Mesendoderm (in vitro differentiated cells): ENCODE data around the gene TCEAL2. TPM values are rescaled to one million over a fixed set of nuclear protein-coding genes. Genes with fewer than 3 reads are reported as not detected.
A peak's percentile ranks its signal among the peaks of the same experiment; 100 is the strongest.
"Not testable (repeated sequence)": the region's sequence is repeated elsewhere in the genome, so short reads cannot be mapped to it uniquely, and the experiment has no call there.

Experiments used
- DNase-seq: peaks from one replicate; pipeline ENCODE4 v3.0.0; 2013
- H2AK5ac ChIP-seq: 2 replicates; pipeline ENCODE4 v1.6.1; 2013; ENCODE audit warnings: low read length, inconsistent platforms
- H2BK120ac ChIP-seq: 2 replicates; pipeline ENCODE4 v1.6.1; 2013; ENCODE audit warnings: low read depth, mild to moderate bottlenecking, low read length, moderate library complexity, mixed read lengths
- H2BK15ac ChIP-seq: replicated peaks from 2 replicates; pipeline ENCODE4 v1.6.1; 2013; ENCODE audit warnings: low read depth, mild to moderate bottlenecking, moderate library complexity
- H2BK5ac ChIP-seq: 2 replicates; pipeline ENCODE4 v1.6.1; 2013; ENCODE audit warnings: low read length, inconsistent platforms
- H3K18ac ChIP-seq: 2 replicates; pipeline ENCODE4 v1.6.1; 2013; ENCODE audit warnings: mild to moderate bottlenecking, low read length, mixed read lengths
- H3K23ac ChIP-seq: one replicate; pipeline ENCODE4 v1.6.1; 2013; ENCODE audit warnings: low read length
- H3K27ac ChIP-seq: 2 replicates; pipeline ENCODE4 v1.5.1; 2013; ENCODE audit warnings: low read depth, mild to moderate bottlenecking, inconsistent platforms, low read length, moderate library complexity
- H3K27me3 ChIP-seq: 2 replicates; pipeline ENCODE4 v1.6.1; 2013; ENCODE audit warnings: low read length, control low read depth, mild to moderate bottlenecking, inconsistent platforms; ENCODE audit not compliant: insufficient read depth, poor library complexity
- H3K36me3 ChIP-seq: 2 replicates; pipeline ENCODE4 v1.6.1; 2013; ENCODE audit warnings: low read length, inconsistent platforms; ENCODE audit not compliant: control insufficient read depth, insufficient read depth
- H3K4ac ChIP-seq: one replicate; pipeline ENCODE4 v1.6.1; 2013; ENCODE audit warnings: low read depth, mild to moderate bottlenecking, low read length, moderate library complexity
- H3K4me1 ChIP-seq: 2 replicates; pipeline ENCODE4 v1.6.1; 2013; ENCODE audit warnings: low read depth, low read length, inconsistent platforms; ENCODE audit not compliant: control insufficient read depth
- H3K4me2 ChIP-seq: 2 replicates; pipeline ENCODE4 v1.6.1; 2013; ENCODE audit warnings: low read length
- H3K4me3 ChIP-seq: 2 replicates; pipeline ENCODE4 v1.5.1; 2013; ENCODE audit warnings: mild to moderate bottlenecking, low read length
- H3K56ac ChIP-seq: one replicate; pipeline ENCODE4 v1.6.1; 2013; ENCODE audit warnings: low read length
- H3K79me1 ChIP-seq: 2 replicates; pipeline ENCODE4 v1.6.1; 2013; ENCODE audit warnings: low read length, inconsistent platforms
- H3K79me2 ChIP-seq: 2 replicates; pipeline ENCODE4 v1.6.1; 2013; ENCODE audit warnings: mild to moderate bottlenecking, low read length; ENCODE audit not compliant: control insufficient read depth, insufficient read depth
- H3K9ac ChIP-seq: 2 replicates; pipeline ENCODE4 v1.6.1; 2013; ENCODE audit warnings: low read length, inconsistent platforms
- H4K5ac ChIP-seq: one replicate; pipeline ENCODE4 v1.6.1; 2013; ENCODE audit warnings: low read length
- H4K8ac ChIP-seq: one replicate; pipeline ENCODE4 v1.6.1; 2013; ENCODE audit warnings: low read depth, mild to moderate bottlenecking, control low read depth, low read length, moderate library complexity
- WGBS: extraction: QIAGEN DNeasy Blood & Tissue Kit; methylation state at CpG from one replicate; pipeline ENCODE4 v1.1.7; 2013; ENCODE audit warnings: low lambda C conversion rate, missing lambda C conversion rate; ENCODE audit not compliant: insufficient coverage; ENCODE audit errors: extremely low coverage; 5-methylcytosine and 5-hydroxymethylcytosine counted together
- polyA plus RNA-seq, 2 experiments: library from polyadenylated mRNA; stranded (reverse); fragments of 200-250 nt; gene quantifications; one replicate each; pipeline ENCODE4 v1.2.3, GENCODE V29; 2013

Gene TCEAL2
- 22.9 TPM for polyA plus RNA-seq (2013, experiment 1 of 2)
- polyA plus RNA-seq (2013, experiment 2 of 2) = 24.5 TPM

DNA sequence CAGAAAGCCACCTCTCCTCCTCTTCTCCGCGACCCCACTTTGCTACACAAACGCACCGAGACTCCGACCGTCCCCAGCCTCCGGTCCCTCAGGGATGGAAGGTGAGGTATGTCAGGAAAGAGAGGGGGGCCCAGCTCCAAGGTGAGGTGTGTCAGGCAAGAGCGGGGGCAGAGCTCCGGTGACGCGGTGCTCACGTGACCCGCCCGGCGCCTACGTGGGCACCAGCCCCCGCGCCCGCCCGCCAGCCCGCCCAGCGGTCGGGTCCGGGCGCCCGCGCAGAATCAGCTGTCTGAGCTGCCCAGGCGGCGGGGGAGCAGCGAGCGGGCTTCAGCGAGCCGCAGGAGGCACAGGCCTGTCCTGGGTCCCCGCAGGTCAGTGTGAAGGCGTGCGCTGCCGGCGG lies at the start of gene TCEAL2:
TCEAL2 (plus strand) TSS at position 244 of the 400 bp plus-strand sequence. CDS start 1,152 bp downstream, outside the sequence.
- not testable (repeated sequence) for H3K36me3 ChIP-seq, H2BK15ac ChIP-seq, H3K79me2 ChIP-seq, H4K8ac ChIP-seq, H3K18ac ChIP-seq, H2BK5ac ChIP-seq, H3K23ac ChIP-seq, H4K5ac ChIP-seq, H3K27ac ChIP-seq, H2AK5ac ChIP-seq, H3K79me1 ChIP-seq, H3K4ac ChIP-seq, H3K4me3 ChIP-seq, H2BK120ac ChIP-seq, H3K4me1 ChIP-seq, H3K27me3 ChIP-seq
- H3K9ac ChIP-seq = peak within 1 kb of the TSS; percentile 44
- H3K56ac ChIP-seq = peak within 1 kb of the TSS; percentile 49
- peak within 1 kb of the TSS; percentile 56 for H3K4me2 ChIP-seq
- WGBS = no CpG with 5 or more reads among the region's 38 CpGs
- peak; percentile 11 for DNase-seq

GRCh38 chrX:102077426-102077825 lies 48.1 kb upstream of the TCEAL2 start:
- Histone ChIP-seq H3K23ac (no peak overlapping the region), H3K4me3 (no peak overlapping the region), H3K79me2 (no peaks in the 10 kb centered on the region), H3K4me1 (no peaks in the 10 kb centered on the region), H3K36me3 (no peaks in the 10 kb centered on the region), H4K5ac (no peak overlapping the region), H3K27ac (no peak overlapping the region), H2BK15ac (no peak overlapping the region), H2AK5ac (no peak overlapping the region), H4K8ac (no peak overlapping the region), H2BK5ac (no peak overlapping the region), H2BK120ac (no peak overlapping the region), H3K79me1 (no peaks in the 10 kb centered on the region), H3K27me3 (no peaks in the 10 kb centered on the region), H3K9ac (no peak overlapping the region), H3K4ac (no peak overlapping the region), H3K56ac (no peak overlapping the region), H3K4me2 (no peak overlapping the region), H3K18ac (no peak overlapping the region)
- DNase-seq = no peak
- no CpG with 5 or more reads among the region's 1 CpG for WGBS

- Histone ChIP-seq H3K4me3 (no peak overlapping the region), H3K4me2 (no peak overlapping the region), H3K27me3 (no peaks in the 10 kb centered on the region), H3K79me1 (no peaks in the 10 kb centered on the region), H3K36me3 (no peaks in the 10 kb centered on the region), H2AK5ac (no peak overlapping the region), H3K9ac (no peak overlapping the region), H3K27ac (no peak overlapping the region), H4K8ac (no peak overlapping the region), H4K5ac (no peak overlapping the region), H3K79me2 (no peaks in the 10 kb centered on the region), H3K23ac (no peak overlapping the region), H2BK15ac (no peak overlapping the region), H3K4ac (no peak overlapping the region), H2BK5ac (no peak overlapping the region), H2BK120ac (no peak overlapping the region), H3K56ac (no peak overlapping the region), H3K4me1 (no peaks in the 10 kb centered on the region), H3K18ac (no peak overlapping the region)
- WGBS = no CpG with 5 or more reads among the region's 5 CpGs
- DNase-seq = peak; percentile 18
Measured at GRCh38 chrX:102085706-102086105, 39.8 kb upstream of the TCEAL2 start.

GRCh38 chrX:102113367-102113766 lies 12.1 kb upstream of the TCEAL2 start:
- Histone ChIP-seq H4K8ac (no peak overlapping the region), H2AK5ac (no peak overlapping the region), H3K18ac (no peak overlapping the region), H2BK120ac (no peak overlapping the region), H3K4me3 (no peak overlapping the region), H2BK5ac (no peak overlapping the region), H3K4ac (no peak overlapping the region), H3K23ac (no peak overlapping the region), H2BK15ac (no peak overlapping the region), H3K56ac (no peak overlapping the region), H3K27me3 (no peaks in the 10 kb centered on the region), H4K5ac (no peak overlapping the region), H3K4me1 (no peaks in the 10 kb centered on the region), H3K36me3 (no peaks in the 10 kb centered on the region), H3K79me2 (no peaks in the 10 kb centered on the region), H3K9ac (no peak overlapping the region), H3K27ac (no peak overlapping the region), H3K79me1 (no peaks in the 10 kb centered on the region), H3K4me2 (no peak overlapping the region)
- no CpG with 5 or more reads among the region's 4 CpGs for WGBS
- no peak for DNase-seq

DNA sequence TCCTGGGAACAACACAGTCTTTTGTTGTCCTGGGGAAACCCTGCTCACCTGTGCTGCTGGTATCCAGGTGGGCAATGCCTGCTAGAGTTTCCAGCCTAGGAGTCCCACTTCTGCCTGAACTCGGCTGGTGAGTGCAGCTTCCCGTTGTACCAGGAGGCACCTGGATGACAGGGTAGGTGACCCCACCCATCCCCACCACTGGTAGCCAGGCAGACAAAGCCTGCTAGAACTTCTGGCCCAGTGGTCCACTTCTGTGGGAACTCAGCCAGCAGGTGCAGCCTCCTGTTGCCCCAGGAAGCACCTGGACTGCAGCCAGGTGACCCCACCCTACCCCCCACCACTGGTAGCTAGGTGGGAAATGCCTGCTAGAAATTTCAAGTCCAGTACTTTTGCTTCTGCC lies 9.7 kb upstream of the TCEAL2 start:
- H2BK5ac ChIP-seq = no peak overlapping the region
- H4K5ac ChIP-seq = no peak overlapping the region
- H3K4ac ChIP-seq = no peak overlapping the region
- no peak overlapping the region for H3K27ac ChIP-seq
- H2BK120ac ChIP-seq = no peak overlapping the region
- no peak overlapping the region for H2BK15ac ChIP-seq
- H3K79me2 ChIP-seq = no peaks in the 10 kb centered on the region
- no peaks in the 10 kb centered on the region for H3K36me3 ChIP-seq
- H3K56ac ChIP-seq = no peak overlapping the region
- no peaks in the 10 kb centered on the region for H3K79me1 ChIP-seq
- H3K18ac ChIP-seq = no peak overlapping the region
- H3K23ac ChIP-seq = no peak overlapping the region
- no peak overlapping the region for H3K9ac ChIP-seq
- no peak overlapping the region for H3K4me3 ChIP-seq
- no peaks in the 10 kb centered on the region for H3K4me1 ChIP-seq
- WGBS = no CpG with 5 or more reads among the region's 2 CpGs
- no peak overlapping the region for H3K4me2 ChIP-seq
- no peaks in the 10 kb centered on the region for H3K27me3 ChIP-seq
- H2AK5ac ChIP-seq = no peak overlapping the region
- DNase-seq = no peak
- H4K8ac ChIP-seq = no peak overlapping the region

- WGBS = no CpG with 5 or more reads among the region's 10 CpGs
- H2BK120ac ChIP-seq, H3K79me2 ChIP-seq: not testable (repeated sequence)
Measured at GRCh38 chrX:102125014-102125413, 465 bp upstream of the TCEAL2 start.

More at GRCh38 chrX:102125014-102125413, 465 bp upstream of the TCEAL2 start:
- not testable (repeated sequence) for H3K36me3 ChIP-seq, H2BK15ac ChIP-seq, H2AK5ac ChIP-seq, H4K8ac ChIP-seq, H3K4me3 ChIP-seq, H3K27me3 ChIP-seq, H3K4ac ChIP-seq, H3K9ac ChIP-seq, H3K27ac ChIP-seq, H3K79me1 ChIP-seq, H3K18ac ChIP-seq, H2BK5ac ChIP-seq, H4K5ac ChIP-seq, H3K4me1 ChIP-seq, DNase-seq, H3K23ac ChIP-seq
- Histone ChIP-seq H3K4me2 (peak overlapping the region; percentile 56), H3K56ac (peak overlapping the region; percentile 34)
